Heart left ventricle (tissue), 13 donors: ENCODE measurements around the gene PCAT6.

Experiments
- CTCF ChIP-seq, 12 donors: fragments of 200-600 bp; sonication (generic) in 4 of 12; IDR thresholded peaks; one replicate each; pipeline versions ENCODE4 v1.5.0 to v1.8.0; 2018 to 2022; ENCODE audit warnings: antibody characterized with exemption in 12 of 12, mild to moderate bottlenecking in 5 of 12
- POLR2A ChIP-seq, 2 donors: fragments of 450-650 bp; IDR thresholded peaks; one replicate each; pipeline ENCODE4 v1.6.1; 2017; ENCODE audit warnings: antibody characterized with exemption in 2 of 2, mild to moderate bottlenecking in 2 of 2, moderate library complexity in 2 of 2
- donor health status: ischemic (EF 13 %, LVEDD 7.1; RV severe dilation, severe dysfunction).
- donor health status: DM: no; HTN: yes; CAD: no.
- donor health status: DM: no; HTN: no; CAD: no.
- donor health status: ischemic (EF 25% LVEDD 6.9; RV normal size, moderate dysfunction).
- donor health status: ischemic (EF 25% LVEDD 5.7; RV mildly dilated, moderate dysfunction).
- donor health status: ischemic (EF 35%, LVEDD 5.7; RV mildly dilated, moderate dysfunction).
- donor health status: nonischemic (EF 11% LVEDD 7.7; RV severe dilation, severe dysfunction).
- donor health status: DM: yes; HTN: yes; CAD: no.
- donor health status: PGD.
- donor health status: ischemic (EF 29% LVEDD 5.4; RV normal size, mild dysfunction).
- donor health status: nonischemic (EF 23%, LVEDD 6.1; RV moderate dilation, normal function).

GRCh38 chr1:202852163-202852904 lies 41.6 kb downstream of the PCAT6 start:
- TF ChIP-seq CTCF (IDR thresholded peaks at IDR 0.05): peak in 8 of 12 donors; percentile 14 to 42 (median 36)
- no peak for TF ChIP-seq POLR2A (IDR thresholded peaks at IDR 0.05)
